HG02610 (cell line): ENCODE data around the gene CCDC144A.
"Not testable (repeated sequence)": the region's sequence is repeated elsewhere in the genome, so short reads cannot be mapped to it uniquely, and the experiment has no call there.

Source experiments
- ATAC-seq: cut with Tn5 transposase; IDR thresholded peaks from one replicate; pipeline ENCODE4 v1.9.1; 2021; ENCODE audit warnings: mild to moderate bottlenecking, moderate library complexity; ENCODE audit not compliant: unreplicated experiment

The CCDC144A gene

GRCh38 chr17:16751924-16752287 lies 61.9 kb downstream of the CCDC144A start:
- ATAC-seq: not testable (repeated sequence)

GRCh38 chr17:16757520-16757919 lies 67.5 kb downstream of the CCDC144A start:
- not testable (repeated sequence) for ATAC-seq

GRCh38 chr17:16758177-16758576 lies 68.1 kb downstream of the CCDC144A start:
- ATAC-seq: not testable (repeated sequence)

GRCh38 chr17:16768290-16769175 lies 78.5 kb downstream of the CCDC144A start:
- ATAC-seq: not testable (repeated sequence)

- ATAC-seq: not testable (repeated sequence)
These were observed 82.5 kb downstream of the CCDC144A start for GRCh38 chr17:16772394-16773145.

GRCh38 chr17:16773146-16773522 lies 83.1 kb downstream of the CCDC144A start:
- not testable (repeated sequence) for ATAC-seq

- not testable (repeated sequence) for ATAC-seq
These were observed 97.8 kb downstream of the CCDC144A start for GRCh38 chr17:16787851-16788250.

GRCh38 chr17:16788889-16789536 lies 99.0 kb downstream of the CCDC144A start:
- ATAC-seq: not testable (repeated sequence)

GRCh38 chr17:16789622-16790021 lies 99.6 kb downstream of the CCDC144A start:
- not testable (repeated sequence) for ATAC-seq

GRCh38 chr17:16790313-16790871 lies 100.4 kb downstream of the CCDC144A start:
- not testable (repeated sequence) for ATAC-seq

GRCh38 chr17:16794215-16794614 lies 104.2 kb downstream of the CCDC144A start:
- ATAC-seq: not testable (repeated sequence)

- not testable (repeated sequence) for ATAC-seq
These were observed 105.9 kb downstream of the CCDC144A start for GRCh38 chr17:16795894-16796293.

GRCh38 chr17:16804851-16805250 lies 114.8 kb downstream of the CCDC144A start:
- not testable (repeated sequence) for ATAC-seq

- ATAC-seq: not testable (repeated sequence)
These were observed 116.6 kb downstream of the CCDC144A start for GRCh38 chr17:16806599-16806998.

GRCh38 chr17:16807620-16808019 lies 117.6 kb downstream of the CCDC144A start:
- ATAC-seq: not testable (repeated sequence)

- not testable (repeated sequence) for ATAC-seq
These were observed 120.2 kb downstream of the CCDC144A start for GRCh38 chr17:16810236-16810635.

GRCh38 chr17:16812126-16812525 lies 122.1 kb downstream of the CCDC144A start:
- not testable (repeated sequence) for ATAC-seq

GRCh38 chr17:16814439-16814838 lies 124.4 kb downstream of the CCDC144A start:
- no peak for ATAC-seq

- ATAC-seq: no peak
These were observed 127.2 kb downstream of the CCDC144A start for GRCh38 chr17:16817201-16817600.

GRCh38 chr17:16817940-16818339 lies 127.9 kb downstream of the CCDC144A start:
- ATAC-seq: not testable (repeated sequence)

GRCh38 chr17:16818340-16818739 lies 128.3 kb downstream of the CCDC144A start:
- ATAC-seq: no peak
